Dermis microvascular lymphatic vessel endothelial cell (primary cell): ENCODE results near the gene PKNOX1. TPM values are rescaled to one million over a fixed set of nuclear protein-coding genes. Genes with fewer than 3 reads are reported as not detected.
A peak's percentile ranks its signal among the peaks of the same experiment; 100 is the strongest.
"Not testable (repeated sequence)": the region's sequence is repeated elsewhere in the genome, so short reads cannot be mapped to it uniquely, and the experiment has no call there.

Experiments used
- DNase-seq, 2 donors: peaks; one replicate each; pipeline versions ENCODE4 v3.0.0 to v3.0.0-alpha.2; 2010; ENCODE audit warnings: low read depth in 2 of 2
- total RNA-seq: library from RNA; depleted of rRNA; stranded (reverse); fragments of >200 nt; gene quantifications from 2 replicates; pipeline ENCODE4 v1.2.1, GENCODE V29; 2014

Gene PKNOX1
- total RNA-seq, 1 donor from 2014 or later, result 7.8 TPM

GRCh38 chr21:43020177-43020576 is 45.8 kb downstream of the PKNOX1 start:
- DNase-seq, result no peak

GRCh38 chr21:43020771-43021170 is 46.4 kb downstream of the PKNOX1 start:
- DNase-seq, result no peak

- no peak for DNase-seq
Measured at GRCh38 chr21:43021191-43021590, 46.8 kb downstream of the PKNOX1 start.

- DNase-seq, result no peak
Measured at GRCh38 chr21:43021756-43022600, 47.6 kb downstream of the PKNOX1 start.

GRCh38 chr21:43023175-43023574 is 48.8 kb downstream of the PKNOX1 start:
- DNase-seq, result no peak

- no peak for DNase-seq
Measured at GRCh38 chr21:43024439-43025136, 50.2 kb downstream of the PKNOX1 start.

GRCh38 chr21:43025636-43026180 is 51.3 kb downstream of the PKNOX1 start:
- peak in 1 of 2 donors; percentile 15 for DNase-seq

- DNase-seq, result no peak
Measured at GRCh38 chr21:43027846-43028731, 53.7 kb downstream of the PKNOX1 start.

GRCh38 chr21:43029785-43030184 is 55.4 kb downstream of the PKNOX1 start:
- no peak for DNase-seq

GRCh38 chr21:43031121-43031619 is 56.8 kb downstream of the PKNOX1 start:
- no peak for DNase-seq

- DNase-seq, result peak in 1 of 2 donors; percentile 45
Measured at GRCh38 chr21:43034101-43034500, 59.7 kb downstream of the PKNOX1 start.

GRCh38 chr21:43034826-43035225 is 60.5 kb downstream of the PKNOX1 start:
- no peak for DNase-seq

GRCh38 chr21:43036889-43037288 is 62.5 kb downstream of the PKNOX1 start:
- DNase-seq, result not testable (repeated sequence)

- DNase-seq, result not testable (repeated sequence)
Measured at GRCh38 chr21:43037918-43038658, 63.7 kb downstream of the PKNOX1 start.

GRCh38 chr21:43038659-43039044 is 64.3 kb downstream of the PKNOX1 start:
- DNase-seq, result not testable (repeated sequence)

- not testable (repeated sequence) for DNase-seq
Measured at GRCh38 chr21:43042169-43042568, 67.8 kb downstream of the PKNOX1 start.

- DNase-seq, result not testable (repeated sequence)
Measured at GRCh38 chr21:43043291-43043690, 68.9 kb downstream of the PKNOX1 start.

GRCh38 chr21:43044547-43044946 is 70.2 kb downstream of the PKNOX1 start:
- DNase-seq, result not testable (repeated sequence)

GRCh38 chr21:43045165-43045875 is 71.0 kb downstream of the PKNOX1 start:
- not testable (repeated sequence) for DNase-seq
